T follicular helper cell (primary cell): Measurements from ENCODE around the gene CLHC1.
"Not testable (repeated sequence)": the region's sequence is repeated elsewhere in the genome, so short reads cannot be mapped to it uniquely, and the experiment has no call there.

Source experiments
- DNase-seq: peaks from one replicate; pipeline ENCODE4 v3.0.0-alpha.2; 2020; ENCODE audit warnings: low read depth

CLHC1 gene

DNA sequence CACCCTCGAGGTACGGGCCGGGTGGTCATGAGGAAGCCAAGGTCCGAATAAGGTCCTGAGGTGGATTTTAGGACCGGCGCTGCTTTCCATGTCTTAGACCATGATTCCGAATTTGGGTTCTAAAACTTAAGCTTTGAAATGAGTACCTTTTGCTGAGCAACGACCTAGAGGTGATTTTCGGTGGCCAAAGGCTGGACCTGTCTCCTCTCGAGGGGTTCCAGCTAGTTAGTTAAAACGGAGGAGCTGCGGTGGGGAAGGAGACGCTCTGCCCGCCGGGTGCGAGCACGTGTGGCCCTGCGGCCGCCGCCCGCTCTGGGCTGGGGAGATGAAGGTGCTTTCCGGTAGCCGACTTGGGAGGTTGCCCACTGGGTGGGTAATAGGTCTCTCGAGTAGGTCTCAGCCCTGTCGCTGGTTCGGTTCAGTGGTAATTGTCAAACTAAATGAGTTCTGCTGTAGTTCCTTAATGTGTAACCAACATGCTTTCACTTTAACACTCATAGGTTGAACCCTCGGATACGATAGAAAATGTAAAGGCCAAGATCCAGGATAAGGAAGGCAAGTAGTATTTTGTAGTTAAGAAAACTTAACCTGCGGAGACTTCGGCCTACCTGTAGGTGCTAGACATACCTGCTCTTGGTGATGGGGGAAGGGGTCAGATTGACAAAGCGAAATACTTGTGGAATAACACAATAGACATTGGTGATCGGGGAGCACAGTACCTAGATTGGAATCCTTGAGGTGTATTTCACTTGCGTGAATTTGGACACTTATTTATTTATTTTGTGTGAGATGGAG is 967 bp upstream of the CLHC1 start:
- DNase-seq: peak; percentile 29

DNA sequence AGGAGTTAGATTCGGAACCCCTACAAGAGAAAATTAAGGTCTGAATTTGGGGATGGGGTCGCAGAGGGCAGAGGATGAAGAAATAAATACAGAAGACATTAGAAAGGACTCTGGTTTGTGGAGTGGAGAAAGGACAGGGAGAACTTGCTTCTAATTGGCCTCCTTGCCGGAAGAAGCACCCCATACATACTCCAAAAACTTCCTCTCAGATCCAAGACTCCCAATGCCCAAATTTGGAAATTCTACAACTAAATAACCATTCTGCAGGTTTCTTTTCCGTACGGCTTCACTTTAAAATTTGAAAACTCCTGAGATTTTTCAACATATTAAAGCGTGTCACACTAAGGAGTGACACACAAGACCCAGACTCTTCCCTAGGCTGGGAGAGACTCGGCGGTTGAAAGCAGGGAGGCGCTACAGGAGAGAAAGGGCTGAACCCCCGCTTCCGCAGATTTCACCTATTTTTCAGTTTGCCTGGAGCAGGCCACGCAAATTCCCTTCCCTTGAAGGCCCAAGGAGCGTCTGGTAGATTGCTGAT is 478 bp downstream of the CLHC1 start:
- DNase-seq: no peak

DNA sequence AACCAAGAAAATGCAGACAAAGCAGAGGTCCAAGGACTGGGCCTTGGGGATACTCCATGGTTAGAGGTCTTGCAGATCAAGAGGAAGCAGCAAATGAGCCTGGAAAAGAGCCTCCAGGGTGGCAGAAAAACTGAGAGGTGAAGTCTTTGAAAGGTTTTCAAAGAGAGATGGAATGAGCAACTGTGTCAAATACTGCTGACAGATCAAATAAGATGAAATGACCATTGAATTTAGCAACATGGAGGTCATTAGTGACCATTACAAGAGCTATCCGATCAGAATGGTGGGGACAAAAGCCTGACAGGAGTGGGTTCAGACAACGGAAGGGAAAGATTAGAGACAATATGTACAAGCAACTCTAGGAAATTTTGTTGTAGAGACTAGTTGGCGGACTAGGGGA is 1.5 kb downstream of the CLHC1 start:
- DNase-seq: no peak

DNA sequence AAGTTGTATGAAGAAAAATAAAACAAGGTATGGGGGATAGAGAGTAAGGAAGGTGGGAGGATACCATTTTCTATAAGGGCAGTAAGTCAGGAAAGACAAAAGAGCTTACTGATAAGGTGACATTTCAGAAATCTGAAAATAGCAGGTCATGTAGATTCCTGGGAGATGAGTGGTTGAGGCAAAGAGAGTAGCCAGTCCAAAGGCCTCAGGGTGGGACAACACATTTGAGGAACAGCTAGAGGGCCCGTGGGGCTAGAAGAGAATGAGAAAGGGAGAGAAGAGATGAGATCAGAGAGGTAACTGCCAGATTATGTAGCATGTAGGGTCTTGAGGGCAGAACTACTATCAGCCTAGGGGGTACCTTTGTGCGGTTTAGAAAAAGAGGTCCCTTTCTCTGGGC is 2.9 kb downstream of the CLHC1 start:
- no peak for DNase-seq

DNA sequence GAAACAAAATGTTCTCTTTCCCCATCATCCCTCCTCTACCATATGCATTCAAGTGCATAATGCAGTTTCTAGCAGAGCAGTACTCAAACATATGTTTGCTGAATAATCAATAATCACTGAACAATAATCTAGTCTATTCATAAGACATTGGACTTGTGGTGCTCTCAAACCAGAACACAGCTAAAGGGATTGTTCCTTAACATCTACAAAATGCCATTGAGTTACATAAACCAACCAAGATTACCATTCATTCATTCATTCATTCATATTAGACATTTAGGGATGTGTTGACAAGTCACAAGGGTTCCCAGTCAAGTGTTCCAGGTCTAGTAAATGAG is 3.9 kb downstream of the CLHC1 start:
- no peak for DNase-seq

DNA sequence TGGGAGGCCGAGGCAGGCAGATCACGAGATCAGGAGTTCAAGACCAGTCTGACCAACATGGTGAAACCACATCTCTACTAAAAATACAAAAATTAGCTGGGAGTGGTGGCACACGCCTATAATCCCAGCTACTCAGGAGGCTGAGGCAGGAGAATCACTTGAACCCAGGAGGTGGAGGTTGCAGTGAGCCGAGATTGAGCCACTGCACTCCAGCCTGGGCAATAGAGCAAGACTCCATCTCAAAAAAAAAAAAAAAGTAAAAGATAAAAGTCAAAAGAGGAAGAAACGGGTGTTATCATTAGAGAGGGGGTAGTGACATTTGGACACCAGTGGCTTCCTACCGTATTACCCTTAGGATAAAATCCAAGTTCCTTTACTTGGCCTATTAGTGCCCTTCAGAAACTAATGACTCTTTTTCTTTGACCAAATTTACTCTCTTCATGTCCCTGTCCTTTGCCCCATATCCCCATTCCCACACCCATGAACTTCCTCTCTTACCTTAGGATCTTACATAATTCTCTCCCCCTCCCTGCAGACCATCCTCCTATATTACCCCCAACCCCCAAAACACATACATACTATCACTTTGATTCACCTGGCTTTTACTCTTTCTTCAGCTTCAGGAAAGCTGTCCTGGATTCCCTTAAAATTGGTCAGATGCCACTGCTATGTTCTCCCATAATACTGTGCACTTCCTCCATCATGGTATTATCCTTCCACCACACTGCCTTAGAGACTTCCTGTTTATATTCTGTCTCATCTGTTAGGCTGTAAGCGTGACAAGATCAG is 4.5 kb downstream of the CLHC1 start:
- DNase-seq: not testable (repeated sequence)

DNA sequence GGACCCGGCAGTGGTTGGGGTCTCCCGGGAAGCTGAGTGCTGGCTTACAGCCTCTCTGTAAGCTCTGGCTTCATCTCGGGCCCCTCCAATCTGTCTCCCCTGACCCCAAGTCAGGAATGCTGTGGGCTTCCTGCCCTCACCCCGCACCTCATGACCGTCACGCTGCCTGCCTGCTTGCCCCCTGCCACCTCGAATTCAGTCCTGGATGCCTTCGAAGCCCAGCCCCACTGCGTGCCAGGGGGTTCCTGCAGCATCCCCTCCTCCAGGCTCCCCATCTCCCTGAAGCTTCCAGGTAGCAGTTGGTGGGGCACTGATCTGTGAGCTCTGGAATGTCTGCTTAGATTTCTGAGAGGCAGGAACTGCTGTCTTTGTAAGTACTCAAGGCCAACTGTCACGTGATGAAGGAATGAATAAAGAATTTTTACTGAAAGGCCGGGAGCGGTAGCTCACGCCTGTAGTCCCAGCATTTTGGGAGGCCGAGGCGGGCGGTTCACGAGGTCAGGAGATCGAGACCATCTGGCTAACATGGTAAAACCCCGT is 6.5 kb downstream of the CLHC1 start:
- DNase-seq: no peak

DNA sequence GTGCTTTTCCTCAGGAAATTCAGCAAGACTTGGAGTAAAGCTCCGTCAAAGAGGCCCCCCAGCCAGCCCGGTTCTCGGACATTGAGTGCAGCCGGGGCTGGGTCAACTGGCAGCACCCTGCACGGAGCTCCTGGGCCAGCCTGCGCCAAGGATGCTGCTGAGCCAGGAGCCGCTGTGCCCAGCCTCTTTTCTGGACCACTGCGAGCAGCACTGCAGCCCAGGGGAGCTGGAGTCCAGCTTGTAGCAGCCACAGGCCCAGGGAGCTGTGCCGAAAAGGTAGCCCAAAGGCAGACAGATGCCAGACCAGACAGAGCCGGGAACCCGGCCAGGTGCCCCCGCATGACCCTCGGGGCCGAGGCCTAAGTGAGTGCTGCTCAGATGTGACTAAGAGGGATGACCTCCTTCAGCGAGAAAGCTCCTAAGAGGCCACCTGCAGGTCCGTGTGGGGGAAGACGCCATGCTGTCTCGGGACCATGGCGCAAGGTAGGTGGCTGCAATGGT is 7.3 kb downstream of the CLHC1 start:
- DNase-seq: no peak

DNA sequence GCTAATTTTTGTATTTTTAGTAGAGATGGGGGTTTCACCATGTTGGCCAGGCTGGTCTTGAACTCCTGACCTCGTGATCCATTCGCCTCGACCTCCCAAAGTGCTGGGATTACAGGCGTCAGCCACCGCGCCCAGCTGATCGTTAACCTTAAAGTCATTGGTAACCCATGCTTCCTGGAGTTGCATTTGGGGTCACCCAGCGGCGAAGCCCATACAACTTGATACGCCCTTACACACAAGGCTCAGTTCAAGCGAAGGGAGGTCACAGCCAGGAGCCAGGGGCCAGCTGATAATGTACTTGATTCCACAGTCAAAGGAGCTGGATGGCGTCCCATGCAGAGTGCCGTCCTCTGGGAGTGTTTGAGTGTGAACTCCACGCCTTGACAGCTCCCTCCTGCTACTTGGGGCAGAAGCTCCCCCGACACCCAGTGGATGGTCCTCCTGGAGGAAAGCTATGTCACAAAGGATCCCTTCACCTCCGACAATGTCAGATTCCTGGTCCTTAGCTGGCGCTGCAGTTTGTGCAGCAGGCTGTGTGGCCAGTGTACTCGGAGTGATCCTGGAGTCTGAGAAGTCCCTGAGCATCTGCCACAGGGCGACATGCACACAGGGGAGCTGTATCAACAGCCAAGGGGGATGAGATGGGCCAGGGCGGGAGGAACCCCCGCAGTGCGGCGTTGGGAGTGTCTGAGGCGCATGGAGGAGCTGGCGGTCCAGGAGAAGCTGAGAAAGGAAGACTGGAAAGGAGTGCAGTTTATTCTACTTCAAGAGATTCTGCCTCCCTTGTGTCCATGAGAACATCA is 7.9 kb downstream of the CLHC1 start:
- no peak for DNase-seq

DNA sequence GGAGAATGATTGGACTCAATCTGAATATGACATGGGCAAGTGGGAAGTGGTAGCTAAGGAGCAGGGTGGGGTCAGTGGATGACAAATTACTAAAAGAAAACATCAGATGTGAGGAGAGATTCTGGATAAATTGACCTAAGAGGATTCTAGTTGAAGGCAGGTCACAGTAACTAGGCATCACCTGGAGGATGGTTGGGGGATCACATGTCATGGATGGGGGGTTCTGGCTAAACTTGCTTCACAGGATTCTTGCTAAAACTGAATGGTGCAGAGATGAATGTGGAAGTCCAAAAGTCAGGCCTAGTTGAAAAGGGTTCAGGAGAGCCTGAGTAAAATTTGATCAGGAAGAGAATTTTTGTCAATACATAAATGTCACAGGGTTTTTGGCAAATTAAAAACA is 18.3 kb downstream of the CLHC1 start:
- DNase-seq: no peak

DNA sequence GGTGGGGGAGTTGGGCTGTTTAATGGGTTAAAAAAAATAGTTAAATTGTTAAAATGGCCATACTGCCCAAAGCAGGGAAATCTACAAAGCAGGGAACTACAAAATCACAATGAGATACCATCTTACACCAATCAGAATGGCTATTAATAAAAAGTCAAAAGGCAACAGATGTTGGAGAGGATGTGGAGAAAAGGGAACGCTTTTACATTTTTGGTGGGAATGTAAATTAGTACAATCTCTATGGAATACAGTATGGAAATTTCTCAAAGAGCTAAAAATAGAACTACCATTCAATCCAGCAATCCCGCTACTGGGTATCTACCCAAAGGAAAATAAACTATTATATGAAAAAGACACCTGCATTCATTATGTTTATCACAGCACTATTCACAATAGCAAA is 27.1 kb downstream of the CLHC1 start:
- no peak for DNase-seq

DNA sequence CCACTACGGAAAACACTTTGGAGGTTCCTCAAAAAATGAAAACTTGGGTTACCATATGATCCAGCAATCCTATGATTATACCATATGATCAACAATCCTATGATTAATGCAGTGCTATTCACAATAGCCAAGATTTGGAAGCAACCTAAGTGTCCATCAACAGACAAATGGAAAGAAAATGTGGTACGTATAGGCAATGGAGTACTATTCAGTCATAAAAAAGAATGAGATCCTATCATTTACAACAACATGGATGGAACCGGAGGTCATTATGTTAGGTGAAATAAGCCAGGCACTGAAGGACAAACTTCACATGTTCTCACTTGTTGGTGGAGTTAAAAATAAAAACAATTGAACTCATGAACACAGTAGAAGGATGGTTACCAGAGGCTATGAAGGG is 27.6 kb downstream of the CLHC1 start:
- DNase-seq: no peak

DNA sequence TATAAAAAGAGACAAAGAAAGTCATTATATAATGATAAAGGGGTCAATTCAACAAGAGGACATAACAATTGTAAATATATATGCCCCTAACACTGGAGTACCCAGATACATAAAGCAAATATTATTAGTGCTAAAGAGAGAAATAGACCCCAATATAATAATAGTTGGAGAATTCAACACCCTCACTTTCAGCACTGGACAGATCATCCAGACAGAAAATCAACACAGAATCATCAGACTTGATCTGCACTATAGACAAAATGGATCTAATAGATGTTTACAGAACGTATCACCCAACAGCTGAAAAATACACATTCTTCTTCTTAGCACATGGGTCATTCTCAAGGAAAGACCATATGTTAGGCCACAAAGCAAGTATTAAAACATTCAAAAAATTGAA is 31.7 kb downstream of the CLHC1 start:
- DNase-seq: no peak

DNA sequence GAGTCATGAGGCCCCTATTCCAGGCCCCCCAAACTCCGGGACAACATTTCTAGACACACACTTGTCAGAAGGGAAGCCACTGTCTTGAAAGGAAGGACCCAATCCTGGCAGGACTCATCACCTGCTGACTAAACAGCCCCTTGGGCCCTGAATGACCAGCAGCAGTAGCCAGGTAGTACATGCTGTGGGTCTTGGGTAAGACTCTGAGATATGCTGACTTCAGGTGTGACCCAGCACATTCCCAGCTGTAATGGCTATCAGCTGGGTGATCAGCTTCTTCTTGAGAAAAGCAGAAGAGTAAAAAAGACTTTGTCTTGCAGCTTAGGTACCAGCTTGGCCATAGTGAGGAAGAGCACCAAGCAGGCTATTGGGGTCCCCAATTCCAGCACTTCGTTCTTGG is 35.6 kb downstream of the CLHC1 start:
- no peak for DNase-seq

DNA sequence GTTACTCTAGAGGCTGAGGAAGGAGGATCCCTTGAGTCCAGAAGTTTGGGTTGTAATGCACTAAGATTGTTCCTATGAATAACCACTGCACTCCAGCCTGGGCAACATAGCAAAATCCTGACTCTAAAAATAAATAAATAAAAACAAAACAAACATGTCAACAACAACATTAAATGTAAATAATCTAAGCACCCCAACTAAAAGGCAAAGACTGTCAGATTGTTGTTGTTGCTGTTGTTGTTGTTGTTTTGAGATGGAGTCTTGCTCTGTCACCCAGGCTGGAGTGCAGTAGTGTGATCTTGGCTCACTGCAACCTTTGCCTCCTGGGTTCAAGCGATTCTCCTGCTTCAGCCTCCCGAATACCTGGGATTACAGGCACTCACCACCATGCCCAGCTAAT is 40.2 kb downstream of the CLHC1 start:
- DNase-seq: not testable (repeated sequence)

DNA sequence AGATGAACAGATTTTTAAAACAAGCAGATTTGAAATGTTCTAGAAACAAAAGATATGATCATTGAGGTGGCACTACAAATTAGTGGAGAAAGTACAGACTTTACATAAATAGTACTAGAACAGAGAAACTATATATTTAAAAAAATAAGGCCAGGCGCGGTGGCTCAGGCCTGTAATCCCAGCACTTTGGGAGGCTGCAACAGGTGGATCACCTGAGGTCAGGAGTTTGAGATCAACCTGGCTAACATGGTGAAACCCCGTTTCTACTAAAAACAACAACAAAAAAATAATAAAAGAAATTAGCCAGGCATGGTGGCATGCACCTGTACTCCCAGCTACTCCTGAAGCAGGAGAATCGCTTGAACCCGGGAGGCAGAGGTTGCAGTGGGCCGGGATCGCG is 45.3 kb downstream of the CLHC1 start:
- not testable (repeated sequence) for DNase-seq

DNA sequence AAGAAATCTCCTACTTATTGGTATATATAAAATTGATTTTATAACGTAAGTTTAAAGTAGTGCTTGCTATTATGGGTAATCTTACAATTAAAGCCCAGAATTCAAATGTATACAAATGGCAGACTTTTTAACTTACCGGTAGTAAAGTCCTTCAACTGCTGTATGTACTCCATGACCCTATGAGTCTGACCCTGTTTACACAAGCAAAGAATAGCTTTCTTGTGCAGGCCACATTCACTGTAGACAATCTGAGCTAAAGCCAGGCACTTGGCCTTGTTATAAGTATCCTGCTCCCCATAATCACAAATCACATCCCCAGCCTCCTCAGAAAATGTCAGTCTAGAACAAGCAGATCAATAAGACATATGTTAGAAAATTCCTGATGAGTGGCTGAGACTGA is 51.7 kb downstream of the CLHC1 start:
- DNase-seq: no peak

DNA sequence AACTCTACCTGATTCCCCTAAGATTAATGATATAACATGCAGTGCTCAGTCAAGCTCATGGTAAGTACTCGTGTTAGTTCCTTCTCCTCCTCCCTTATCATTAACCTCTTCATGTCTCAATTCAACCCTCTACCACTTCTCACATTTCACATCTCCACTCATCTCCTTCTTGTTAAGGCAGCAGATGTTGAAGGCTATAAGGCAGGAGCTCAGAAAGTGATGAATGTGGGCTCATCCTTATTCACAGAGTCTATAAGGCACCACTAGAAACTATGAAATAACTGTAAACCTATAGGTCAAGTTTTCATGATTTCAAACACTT is 56.0 kb downstream of the CLHC1 start:
- no peak for DNase-seq

DNA sequence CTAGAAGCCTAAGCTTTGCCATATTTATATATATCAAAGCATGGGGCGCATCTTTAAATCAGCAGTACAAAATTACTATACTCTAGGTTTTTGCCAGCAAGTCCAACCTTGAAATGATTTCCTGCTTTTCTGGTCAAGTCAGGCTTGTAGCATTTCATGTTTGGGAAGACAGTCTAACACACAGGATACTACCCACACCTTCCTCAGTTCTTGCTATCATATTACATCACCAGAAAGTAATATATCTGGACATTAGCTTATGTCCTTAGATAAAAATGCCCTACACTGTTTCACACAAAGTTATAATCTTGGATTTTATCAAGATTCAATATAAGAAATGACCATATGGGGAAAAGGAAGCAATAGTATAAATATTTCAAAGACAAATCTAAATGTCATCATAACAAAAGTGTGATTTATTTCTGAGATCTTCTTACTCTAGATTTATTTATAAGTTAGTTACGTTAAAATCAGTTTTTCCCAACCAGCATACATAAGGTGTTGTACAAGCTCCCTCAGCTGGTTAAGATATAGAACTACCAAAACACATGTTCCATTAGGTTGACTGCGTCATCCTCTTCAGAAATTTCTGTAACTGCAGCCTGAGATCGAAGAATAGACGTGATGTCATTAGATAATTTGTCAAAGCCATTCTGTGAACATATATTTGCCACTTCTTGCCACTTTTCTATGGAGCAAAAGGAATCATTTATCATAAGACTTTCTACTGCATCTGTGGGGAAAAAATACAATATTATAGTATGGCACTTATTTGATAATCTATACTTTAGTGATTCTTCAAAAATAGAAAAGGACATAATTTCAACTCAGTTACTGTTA is 56.6 kb downstream of the CLHC1 start:
- no peak for DNase-seq

DNA sequence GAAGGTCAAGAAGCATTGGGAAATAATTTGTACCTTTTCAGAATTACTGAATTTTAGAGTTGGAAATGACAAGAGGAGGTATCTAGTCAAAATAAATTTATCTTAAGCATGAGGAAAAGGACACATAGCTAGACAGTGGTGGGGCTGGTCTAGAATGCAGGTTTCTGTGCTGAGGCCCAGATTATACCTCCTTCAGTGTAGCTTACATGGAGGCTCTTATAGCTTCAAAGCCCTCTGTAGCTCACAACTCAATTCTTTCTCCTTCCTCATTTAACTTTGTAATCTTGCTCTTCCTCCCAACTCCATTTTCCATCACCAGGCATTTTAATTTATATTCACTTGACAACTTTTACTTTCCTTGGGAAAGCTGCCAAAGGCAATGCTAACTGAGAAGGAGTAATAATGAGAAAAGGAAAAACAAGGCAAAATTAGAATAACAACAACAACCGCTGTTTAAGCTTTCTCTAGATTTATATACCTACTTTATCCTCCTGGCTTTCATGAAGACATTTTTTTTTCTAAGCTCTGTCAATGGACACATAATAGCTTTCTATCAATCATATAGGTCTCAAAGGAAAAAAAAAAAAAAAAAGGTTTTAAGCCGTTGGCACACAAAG is 58.5 kb downstream of the CLHC1 start:
- DNase-seq: no peak

DNA sequence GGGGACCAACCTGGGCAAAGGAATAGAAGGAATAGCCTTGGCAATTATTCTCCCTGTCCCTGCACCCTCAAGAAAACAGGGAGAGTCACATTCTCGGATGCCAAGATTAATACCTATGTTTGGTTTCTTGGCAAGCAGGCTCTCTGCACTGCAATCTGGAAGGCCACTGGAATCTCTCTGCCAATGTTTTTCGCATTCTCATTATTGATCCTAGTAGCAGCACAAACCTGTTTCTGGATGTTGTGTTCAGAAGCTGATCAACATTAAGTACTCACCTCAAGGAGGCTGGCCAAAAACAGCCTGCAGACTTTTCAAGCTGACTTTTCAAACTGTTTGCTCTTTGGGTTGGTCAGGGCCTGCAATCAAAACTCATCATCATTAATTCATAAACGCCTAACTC is 62.2 kb downstream of the CLHC1 start:
- DNase-seq: no peak
